Activated naive CD8-positive, alpha-beta T cell treated with anti-CD3 and anti-CD28 coated beads for 36 hours (primary cell): ENCODE data around the gene COLEC12. TPM values are rescaled to one million over a fixed set of nuclear protein-coding genes. Genes with fewer than 3 reads are reported as not detected.

Experiments
- DNase-seq: peaks from one replicate; pipeline ENCODE4 v3.0.0; 2021
- H3K27ac Mint-ChIP-seq: one replicate; pipeline ENCODE4 v1.8.0; 2022; ENCODE audit warnings: mild to moderate bottlenecking, moderate library complexity, mixed read lengths
- H3K27me3 Mint-ChIP-seq: one replicate; pipeline ENCODE4 v1.8.0; 2022; ENCODE audit warnings: mild to moderate bottlenecking, mixed read lengths
- H3K36me3 Mint-ChIP-seq: one replicate; pipeline ENCODE4 v1.8.0; 2021; ENCODE audit warnings: mild to moderate bottlenecking, mixed read lengths
- H3K4me1 Mint-ChIP-seq: one replicate; pipeline ENCODE4 v1.8.0; 2021; ENCODE audit warnings: mixed read lengths
- H3K4me3 Mint-ChIP-seq: one replicate; pipeline ENCODE4 v1.8.0; 2022; ENCODE audit warnings: mild to moderate bottlenecking, moderate library complexity, mixed read lengths
- H3K9me3 Mint-ChIP-seq: one replicate; pipeline ENCODE4 v1.8.0; 2022; ENCODE audit warnings: mixed read lengths
- total RNA-seq, 2 experiments: library from RNA; stranded (reverse); gene quantifications; one replicate each; pipeline ENCODE4 v1.2.3, GENCODE V29; 2021

Gene COLEC12
- total RNA-seq, 2 experiments from 2014 or later: not detected

GRCh38 chr18:515156-515815, 14.8 kb upstream of the COLEC12 start:
- H3K9me3 Mint-ChIP-seq: peaks cover 4% of the 10 kb centered on the region
- H3K27ac Mint-ChIP-seq: no peak overlapping the region

GRCh38 chr18:513826-514530, 13.5 kb upstream of the COLEC12 start:
- Mint-ChIP-seq H3K36me3 (no peaks in the 10 kb centered on the region), H3K27ac (no peak overlapping the region), H3K4me1 (peaks cover 3% of the 10 kb centered on the region), H3K9me3 (peaks cover 4% of the 10 kb centered on the region), H3K4me3 (no peak overlapping the region), H3K27me3 (peaks cover 4% of the 10 kb centered on the region)
- DNase-seq: no peak

More at GRCh38 chr18:515156-515815, 14.8 kb upstream of the COLEC12 start:
- Mint-ChIP-seq H3K36me3 (no peaks in the 10 kb centered on the region), H3K4me1 (peaks cover 3% of the 10 kb centered on the region), H3K4me3 (no peak overlapping the region), H3K27me3 (peaks cover 5% of the 10 kb centered on the region)
- DNase-seq: no peak

DNA sequence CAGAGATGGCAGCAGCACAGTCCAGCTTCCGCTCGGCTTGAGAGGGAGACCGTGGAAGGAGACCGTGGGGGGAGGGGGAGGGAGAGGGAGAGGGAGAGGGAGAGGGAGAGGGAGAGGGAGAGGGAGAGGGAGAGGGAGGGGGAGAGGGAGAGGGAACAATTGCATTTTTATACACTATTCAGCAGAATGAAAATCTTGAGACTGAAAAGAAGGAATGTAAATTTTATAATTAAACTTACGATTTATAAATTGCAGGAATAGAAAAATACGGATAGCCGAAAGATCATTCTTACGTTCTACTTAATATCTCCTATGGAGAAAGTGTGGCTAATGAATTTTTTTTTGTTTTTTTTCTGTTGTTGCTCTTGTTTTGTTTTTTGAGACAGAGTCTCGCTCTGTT, 12.5 kb upstream of the COLEC12 start:
- Mint-ChIP-seq H3K9me3 (peaks cover 4% of the 10 kb centered on the region), H3K36me3 (no peaks in the 10 kb centered on the region), H3K27ac (no peak overlapping the region), H3K4me3 (no peak overlapping the region), H3K4me1 (no peaks in the 10 kb centered on the region), H3K27me3 (no peaks in the 10 kb centered on the region)
- no peak for DNase-seq

- no peak for DNase-seq
- H3K9me3 Mint-ChIP-seq: no peaks in the 10 kb centered on the region
- no peaks in the 10 kb centered on the region for H3K36me3 Mint-ChIP-seq
- peaks cover 2% of the 10 kb centered on the region for H3K27me3 Mint-ChIP-seq
- H3K4me3 Mint-ChIP-seq: no peak overlapping the region
- H3K27ac Mint-ChIP-seq: no peak overlapping the region
- no peaks in the 10 kb centered on the region for H3K4me1 Mint-ChIP-seq
These were observed 8.3 kb upstream of the COLEC12 start for GRCh38 chr18:508835-509234.

DNA sequence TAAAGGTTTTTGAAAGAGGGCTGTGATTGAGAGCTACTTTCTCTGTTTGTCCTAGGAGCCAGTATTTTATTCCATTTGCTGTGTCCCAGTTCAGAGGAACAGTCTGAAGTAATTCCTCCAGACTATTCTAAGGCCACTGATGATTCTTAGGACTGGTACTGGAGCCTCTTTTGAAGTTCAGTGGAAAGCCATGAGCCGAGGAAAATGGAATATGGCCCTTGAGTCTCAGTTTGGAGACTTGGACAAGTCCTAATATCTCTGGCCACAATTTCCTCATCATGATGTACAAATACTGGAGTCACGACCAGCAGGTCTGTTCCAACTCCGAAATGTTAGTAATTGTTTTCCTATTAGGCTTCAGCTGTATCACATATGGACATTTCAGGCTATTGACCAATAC, 7.1 kb upstream of the COLEC12 start:
- H3K27ac Mint-ChIP-seq: no peak overlapping the region
- H3K36me3 Mint-ChIP-seq: no peaks in the 10 kb centered on the region

GRCh38 chr18:506801-507200, 6.3 kb upstream of the COLEC12 start:
- H3K9me3 Mint-ChIP-seq: no peaks in the 10 kb centered on the region
- no peaks in the 10 kb centered on the region for H3K36me3 Mint-ChIP-seq
- no peaks in the 10 kb centered on the region for H3K4me1 Mint-ChIP-seq
- DNase-seq: no peak
- no peak overlapping the region for H3K4me3 Mint-ChIP-seq
- peaks cover 21% of the 10 kb centered on the region for H3K27me3 Mint-ChIP-seq
- H3K27ac Mint-ChIP-seq: no peak overlapping the region

More for the DNA sequence above, 7.1 kb upstream of the COLEC12 start:
- Mint-ChIP-seq H3K4me3 (no peak overlapping the region), H3K4me1 (no peaks in the 10 kb centered on the region), H3K27me3 (peaks cover 13% of the 10 kb centered on the region), H3K9me3 (no peaks in the 10 kb centered on the region)
- no peak for DNase-seq

GRCh38 chr18:506264-506663, 5.8 kb upstream of the COLEC12 start:
- Mint-ChIP-seq H3K27ac (no peak overlapping the region), H3K36me3 (no peaks in the 10 kb centered on the region), H3K4me1 (no peaks in the 10 kb centered on the region), H3K27me3 (peaks cover 26% of the 10 kb centered on the region), H3K9me3 (no peaks in the 10 kb centered on the region), H3K4me3 (no peak overlapping the region)
- DNase-seq: no peak

DNA sequence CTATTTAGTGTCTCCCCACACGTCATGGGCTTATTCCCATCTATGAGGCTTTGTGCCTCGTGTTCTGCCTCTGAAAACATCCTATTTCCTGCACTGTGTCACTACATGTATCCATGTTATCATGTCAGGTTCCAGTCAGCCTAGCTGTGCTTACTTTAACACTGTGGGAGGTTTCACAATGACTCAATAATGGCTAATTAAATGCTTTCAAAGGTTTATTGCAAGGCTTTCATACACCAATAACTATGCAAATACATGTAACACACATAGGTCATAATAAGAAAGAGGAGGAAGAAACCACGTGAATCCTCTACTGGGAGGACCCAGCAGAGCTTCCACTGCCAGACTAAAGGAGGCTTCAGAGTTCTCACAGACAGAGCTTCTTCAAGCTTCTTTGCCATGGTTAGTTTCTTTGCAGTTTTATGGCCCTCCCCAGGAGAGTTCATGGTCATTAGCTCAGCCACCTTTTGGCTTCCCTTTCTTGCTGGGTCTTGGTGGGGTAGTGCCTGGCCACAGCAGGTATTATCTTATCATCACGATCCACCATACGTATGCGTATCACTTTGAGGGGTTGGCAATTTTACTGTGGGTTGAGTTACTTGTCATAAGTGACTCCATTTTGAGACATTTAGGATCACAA, 5.1 kb upstream of the COLEC12 start:
- no peak overlapping the region for H3K27ac Mint-ChIP-seq
- no peaks in the 10 kb centered on the region for H3K36me3 Mint-ChIP-seq
- no peaks in the 10 kb centered on the region for H3K9me3 Mint-ChIP-seq
- H3K27me3 Mint-ChIP-seq: peaks cover 33% of the 10 kb centered on the region
- H3K4me3 Mint-ChIP-seq: no peak overlapping the region
- DNase-seq: no peak
- no peaks in the 10 kb centered on the region for H3K4me1 Mint-ChIP-seq

- H3K27ac Mint-ChIP-seq: no peak overlapping the region
- peaks cover 66% of the 10 kb centered on the region for H3K27me3 Mint-ChIP-seq
- H3K9me3 Mint-ChIP-seq: no peaks in the 10 kb centered on the region
- DNase-seq: no peak
- H3K4me1 Mint-ChIP-seq: peaks cover 3% of the 10 kb centered on the region
- H3K36me3 Mint-ChIP-seq: no peaks in the 10 kb centered on the region
- peak overlapping the region; percentile 32 for H3K4me3 Mint-ChIP-seq
These were observed 859 bp upstream of the COLEC12 start for GRCh38 chr18:501406-501714.

DNA sequence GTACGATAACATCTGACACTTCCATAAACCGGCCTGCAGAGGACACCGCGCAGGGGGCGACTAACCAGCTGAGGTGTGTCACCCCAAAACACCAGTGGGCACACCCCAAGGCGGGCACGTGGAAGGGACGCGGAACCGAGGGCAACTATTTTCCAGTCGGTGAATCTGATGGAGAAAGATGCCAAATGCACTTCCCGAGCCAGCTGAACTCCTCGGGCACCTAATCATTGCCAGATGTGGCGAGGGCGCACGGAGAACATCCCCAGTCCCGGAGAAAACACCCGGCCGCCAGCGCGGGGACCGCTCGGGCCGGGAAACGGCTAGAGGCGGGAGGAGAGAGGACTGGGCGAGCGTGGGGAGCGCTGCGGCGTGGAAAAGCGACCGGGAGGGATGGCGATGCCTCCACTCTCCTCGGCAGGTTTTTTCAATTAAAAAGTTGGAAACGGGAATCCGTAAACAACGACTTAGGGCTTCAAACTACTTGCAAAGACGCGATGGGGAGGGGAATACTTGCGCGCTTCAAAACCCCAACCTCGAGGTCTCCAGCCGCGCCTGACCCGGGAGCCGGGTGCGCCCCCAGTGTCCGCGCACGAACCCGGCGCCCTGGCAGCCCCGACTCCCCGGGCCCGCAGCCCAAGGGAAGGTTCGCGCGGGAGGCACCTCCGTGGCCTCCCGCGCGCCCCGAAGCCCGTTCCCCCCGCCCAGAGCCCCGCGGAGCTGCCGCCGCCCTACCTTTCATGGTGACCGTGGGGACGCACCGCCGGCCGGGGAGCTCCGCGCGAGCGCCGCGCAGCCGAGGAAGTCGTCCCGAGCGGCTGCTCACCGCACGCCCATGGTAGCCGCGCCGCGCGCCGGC, 497 bp downstream of the COLEC12 start:
- H3K4me3 Mint-ChIP-seq: no peak overlapping the region
- H3K9me3 Mint-ChIP-seq: no peaks in the 10 kb centered on the region
- H3K4me1 Mint-ChIP-seq: peaks cover 3% of the 10 kb centered on the region
- no peaks in the 10 kb centered on the region for H3K36me3 Mint-ChIP-seq
- H3K27me3 Mint-ChIP-seq: peaks cover 66% of the 10 kb centered on the region
- no peak for DNase-seq
- H3K27ac Mint-ChIP-seq: no peak overlapping the region

GRCh38 chr18:498931-499775, 1.3 kb downstream of the COLEC12 start:
- no peak overlapping the region for H3K27ac Mint-ChIP-seq
- DNase-seq: no peak
- no peak overlapping the region for H3K4me3 Mint-ChIP-seq
- H3K27me3 Mint-ChIP-seq: peaks cover 69% of the 10 kb centered on the region
- H3K36me3 Mint-ChIP-seq: no peaks in the 10 kb centered on the region
- no peaks in the 10 kb centered on the region for H3K9me3 Mint-ChIP-seq
- peaks cover 3% of the 10 kb centered on the region for H3K4me1 Mint-ChIP-seq

DNA sequence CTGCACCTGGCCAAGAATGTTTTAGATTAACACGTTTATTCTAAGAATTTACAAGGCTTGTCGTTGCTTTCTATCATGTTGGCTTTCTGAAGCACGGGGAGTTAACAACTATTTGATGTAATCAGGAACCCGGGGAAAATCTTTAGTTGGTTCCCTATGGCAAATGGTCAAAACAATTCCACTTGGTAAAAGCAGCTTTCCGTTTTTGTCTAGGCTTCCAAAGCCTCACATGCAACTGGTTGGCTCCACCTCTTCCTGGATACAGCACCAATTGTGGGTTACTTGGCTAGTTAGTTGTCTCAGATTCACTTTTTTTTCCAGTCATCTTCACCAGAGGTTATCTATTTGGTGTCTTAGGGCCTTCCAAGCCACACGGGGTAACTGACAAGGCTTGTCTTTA, 2.8 kb downstream of the COLEC12 start:
- DNase-seq: no peak
- Mint-ChIP-seq H3K27ac (no peak overlapping the region), H3K4me1 (peaks cover 3% of the 10 kb centered on the region), H3K36me3 (no peaks in the 10 kb centered on the region), H3K4me3 (no peak overlapping the region), H3K27me3 (peaks cover 58% of the 10 kb centered on the region), H3K9me3 (no peaks in the 10 kb centered on the region)

- Mint-ChIP-seq H3K4me3 (no peak overlapping the region), H3K36me3 (no peaks in the 10 kb centered on the region), H3K9me3 (no peaks in the 10 kb centered on the region), H3K27ac (no peak overlapping the region), H3K27me3 (peaks cover 38% of the 10 kb centered on the region), H3K4me1 (peaks cover 3% of the 10 kb centered on the region)
- no peak for DNase-seq
These were observed 5.0 kb downstream of the COLEC12 start for GRCh38 chr18:495452-495851.

DNA sequence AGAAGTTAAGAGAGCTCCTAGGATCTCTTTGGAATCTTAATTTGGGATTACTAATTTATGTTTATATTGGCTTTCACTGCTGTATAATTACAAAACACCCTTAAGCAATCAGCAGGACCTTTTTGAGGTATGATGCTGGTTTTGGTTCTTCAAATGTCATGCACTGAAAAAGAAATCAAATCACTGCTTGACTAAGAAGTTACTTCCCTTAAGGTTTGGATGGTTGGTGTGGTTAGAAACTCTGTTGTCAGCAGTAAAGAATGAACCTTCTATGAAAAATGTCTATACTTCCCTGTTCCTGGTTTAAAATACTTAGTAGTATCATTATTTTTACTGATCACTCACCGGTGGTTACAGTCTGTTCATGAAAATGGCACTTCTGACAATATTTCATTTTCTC, 5.5 kb downstream of the COLEC12 start:
- no peak for DNase-seq
- Mint-ChIP-seq H3K4me1 (peaks cover 3% of the 10 kb centered on the region), H3K27me3 (peaks cover 36% of the 10 kb centered on the region), H3K27ac (no peak overlapping the region), H3K9me3 (no peaks in the 10 kb centered on the region), H3K36me3 (no peaks in the 10 kb centered on the region), H3K4me3 (no peak overlapping the region)
